HG03457 (cell line): ENCODE results near the gene NOL3.
"Not testable (repeated sequence)": the region's sequence is repeated elsewhere in the genome, so short reads cannot be mapped to it uniquely, and the experiment has no call there.

Experiments used
- ATAC-seq: cut with Tn5 transposase; IDR thresholded peaks from one replicate; pipeline ENCODE4 v1.9.1; 2021; ENCODE audit warnings: moderate number of reproducible peaks; ENCODE audit not compliant: unreplicated experiment

NOL3 gene

GRCh38 chr16:67170168-67170948 is at the start of gene NOL3:
TSS of gene NOL3 (plus strand) at chr16:67170538.
- peak; percentile 34 for ATAC-seq

DNA sequence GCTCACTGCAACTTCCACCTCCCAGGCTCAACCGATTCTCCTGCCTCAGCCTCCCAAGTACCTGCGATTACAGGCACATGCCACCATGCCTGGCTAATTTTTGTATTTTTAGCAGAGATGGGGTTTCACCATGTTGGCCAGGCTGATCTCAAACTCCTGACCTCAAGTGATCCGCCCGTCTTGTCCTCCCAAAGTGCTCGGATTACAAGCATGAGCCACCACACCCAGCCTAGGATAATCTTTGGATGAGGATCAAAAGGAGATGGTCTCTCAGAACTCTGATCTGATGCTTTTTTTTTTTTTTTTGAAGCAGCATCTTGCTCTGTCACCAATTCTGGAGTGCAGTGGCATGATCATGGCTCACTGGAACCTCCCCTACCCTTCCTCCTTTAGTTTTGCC is 47.5 kb upstream of the NOL3 start:
- ATAC-seq, result not testable (repeated sequence)

GRCh38 chr16:67128417-67128816 is 41.9 kb upstream of the NOL3 start:
- ATAC-seq, result no peak

- ATAC-seq, result no peak
These were observed 41.5 kb upstream of the NOL3 start for GRCh38 chr16:67128887-67129286.

DNA sequence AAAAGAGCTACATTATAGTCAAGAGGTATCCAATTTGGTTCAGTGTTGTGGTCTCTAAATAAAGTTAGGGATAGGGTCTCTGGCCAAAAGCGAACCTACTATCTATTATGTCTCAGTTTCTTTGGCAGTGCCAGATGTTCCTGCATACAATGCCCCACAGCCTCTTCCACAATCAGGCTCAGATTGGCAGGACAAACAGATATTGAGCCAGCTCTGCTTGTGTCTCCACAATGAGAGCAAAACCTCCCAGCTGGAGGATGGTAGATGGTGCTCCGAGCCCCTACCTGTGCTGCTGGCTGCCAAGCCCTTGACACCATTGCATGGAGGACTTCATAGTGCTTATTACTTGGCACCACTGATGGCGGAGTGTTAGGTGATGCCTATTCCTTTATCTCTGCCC is 40.9 kb upstream of the NOL3 start:
- no peak for ATAC-seq

GRCh38 chr16:67137605-67138004 is 32.7 kb upstream of the NOL3 start:
- no peak for ATAC-seq

DNA sequence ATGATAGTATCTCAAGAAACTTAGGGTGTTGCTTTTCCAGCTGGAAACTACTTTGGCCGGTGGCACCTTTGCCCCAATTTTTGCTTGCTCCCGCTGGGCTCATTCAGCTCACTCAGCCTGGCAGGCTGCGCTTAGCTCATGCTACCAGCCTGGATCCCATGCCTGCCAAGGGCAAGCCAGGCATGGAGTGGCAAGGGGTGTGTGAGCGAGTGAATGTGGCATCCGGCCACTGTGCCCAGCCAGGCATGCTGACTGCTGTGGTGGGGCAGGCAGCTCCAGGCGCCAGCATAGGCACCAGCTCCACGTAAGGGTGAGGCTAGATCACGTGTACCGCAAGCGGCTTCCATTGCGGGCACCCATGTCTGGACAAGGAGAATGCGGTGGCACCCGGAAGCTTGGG is 28.9 kb upstream of the NOL3 start:
- no peak for ATAC-seq

- no peak for ATAC-seq
These were observed 28.0 kb upstream of the NOL3 start for GRCh38 chr16:67142342-67142741.

- ATAC-seq, result no peak
These were observed 25.4 kb upstream of the NOL3 start for GRCh38 chr16:67144943-67145342.

DNA sequence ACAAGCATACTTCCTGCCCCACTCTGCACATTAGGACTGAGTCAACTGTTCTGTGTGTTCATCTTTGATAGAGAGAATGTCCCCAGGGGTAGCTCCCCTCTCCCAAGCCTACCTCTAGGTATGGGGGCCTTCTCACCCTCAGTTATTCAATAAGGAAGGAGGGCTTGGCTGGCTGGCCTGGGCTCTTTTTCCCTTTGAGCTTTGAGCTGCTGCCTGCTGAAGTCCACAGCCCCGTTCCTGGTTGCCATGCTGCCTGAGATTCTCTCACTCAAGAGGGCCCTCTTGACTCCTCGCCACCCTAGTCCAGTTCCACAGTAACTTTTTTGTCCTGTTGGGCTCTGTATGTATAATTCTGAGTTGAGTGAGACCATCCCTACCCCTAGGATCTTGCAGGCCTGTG is 24.6 kb upstream of the NOL3 start:
- no peak for ATAC-seq

GRCh38 chr16:67146523-67147357 is 23.6 kb upstream of the NOL3 start:
- ATAC-seq, result no peak

- ATAC-seq, result no peak
These were observed 22.7 kb upstream of the NOL3 start for GRCh38 chr16:67147437-67148140.

DNA sequence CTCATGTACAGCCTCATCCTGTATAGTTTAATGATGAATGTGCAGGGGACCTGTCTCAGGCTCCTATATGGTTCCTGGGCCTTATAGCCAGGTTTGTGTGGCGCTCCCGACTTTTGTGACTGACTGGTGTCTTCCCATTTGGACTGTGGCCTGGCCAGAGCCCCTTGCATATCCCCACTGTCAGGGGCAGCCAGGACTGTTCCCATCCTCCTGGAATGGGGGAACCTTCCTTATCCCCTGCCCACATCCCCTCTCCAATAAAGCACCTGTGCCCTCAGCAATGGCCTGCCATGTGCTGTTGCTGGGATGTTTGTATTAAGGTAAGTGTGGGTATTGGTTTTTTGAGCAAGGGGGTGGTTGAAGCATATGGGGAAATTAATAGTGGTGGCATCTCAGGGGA is 22.1 kb upstream of the NOL3 start:
- ATAC-seq, result no peak

DNA sequence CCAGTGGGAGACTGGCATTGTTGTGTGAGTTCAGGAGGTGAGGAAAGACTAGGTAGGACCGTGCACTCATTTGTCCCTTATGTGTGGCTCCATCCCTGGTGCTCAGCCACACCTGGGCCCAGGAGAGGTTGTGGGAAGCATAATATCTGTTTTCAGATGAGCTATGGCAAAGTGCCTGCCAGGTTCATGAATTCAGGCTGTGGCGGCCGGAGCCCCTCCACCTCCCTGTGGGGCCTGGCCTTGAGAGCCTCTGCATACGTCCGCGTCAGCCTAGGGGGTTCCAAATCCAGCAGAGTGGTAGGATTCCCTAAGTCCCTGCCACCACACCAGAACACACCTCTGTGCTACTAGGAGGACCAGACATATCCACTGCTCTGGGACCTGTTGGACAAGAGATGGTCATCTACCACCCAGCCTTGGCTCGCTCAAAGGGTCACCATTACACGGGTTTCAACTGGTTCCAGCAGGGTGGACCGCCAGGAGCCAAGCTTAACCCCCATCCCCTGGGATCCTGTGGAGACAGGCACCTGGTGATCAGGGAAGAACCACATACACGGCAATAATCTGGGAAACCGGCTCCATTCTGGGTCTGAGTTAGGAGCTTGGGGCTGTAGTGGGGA is 21.6 kb upstream of the NOL3 start:
- no peak for ATAC-seq

GRCh38 chr16:67149276-67150046 is 20.9 kb upstream of the NOL3 start:
- no peak for ATAC-seq

- no peak for ATAC-seq
These were observed 20.1 kb upstream of the NOL3 start for GRCh38 chr16:67150047-67150832.

- no peak for ATAC-seq
These were observed 19.4 kb upstream of the NOL3 start, which contains the start of gene B3GNT9 for GRCh38 chr16:67150833-67151396. TSS of gene B3GNT9 (minus strand) at chr16:67150998. CDS start at chr16:67150485, 513 bp downstream.

- ATAC-seq, result no peak
These were observed 18.8 kb upstream of the NOL3 start for GRCh38 chr16:67151431-67152097.
